Mesenchymal stem cell (in vitro differentiated cells and primary cell): ENCODE data around the gene ADGRE3.

Source experiments
- DNase-seq: peaks from one replicate; pipeline ENCODE4 v3.0.0-alpha.2; 2013
- H2AFZ ChIP-seq: one replicate; pipeline ENCODE4 v1.6.1; 2013; ENCODE audit warnings: low read depth, mild to moderate bottlenecking, control low read depth, inconsistent platforms, low read length, moderate library complexity
- H2AK5ac ChIP-seq: 2 replicates; pipeline ENCODE4 v1.6.1; 2013; ENCODE audit warnings: low read length, moderate library complexity, mild to moderate bottlenecking, inconsistent platforms; ENCODE audit not compliant: severe bottlenecking
- H2BK120ac ChIP-seq: one replicate; pipeline ENCODE4 v1.6.1; 2013; ENCODE audit warnings: low read depth, mild to moderate bottlenecking, inconsistent platforms, low read length, moderate library complexity
- H2BK12ac ChIP-seq, 2 experiments: one replicate each; pipeline ENCODE4 v1.6.1; 2013; ENCODE audit warnings: inconsistent platforms in 2 of 2, low read length in 2 of 2, mild to moderate bottlenecking in 2 of 2, moderate library complexity in 2 of 2, control low read depth in 1 of 2
- H2BK15ac ChIP-seq: one replicate; pipeline ENCODE4 v1.6.1; 2013; ENCODE audit warnings: mild to moderate bottlenecking, low read depth, inconsistent platforms; ENCODE audit not compliant: poor library complexity, severe bottlenecking
- H2BK5ac ChIP-seq: 2 replicates; pipeline ENCODE4 v1.6.1; 2013; ENCODE audit warnings: low read depth, mild to moderate bottlenecking, low read length, control low read depth, inconsistent platforms; ENCODE audit not compliant: poor library complexity, severe bottlenecking
- H3K14ac ChIP-seq, 2 experiments: one replicate each; pipeline ENCODE4 v1.6.1; 2013; ENCODE audit warnings: inconsistent platforms in 2 of 2, low read length in 2 of 2, control low read depth in 1 of 2, mild to moderate bottlenecking in 1 of 2, moderate library complexity in 1 of 2
- H3K18ac ChIP-seq, 2 experiments: one replicate each; pipeline ENCODE4 v1.6.1; 2013; ENCODE audit warnings: inconsistent platforms in 2 of 2, low read length in 2 of 2, control low read depth in 1 of 2, low read depth in 1 of 2, mild to moderate bottlenecking in 1 of 2
- H3K23ac ChIP-seq, 2 experiments: one replicate each; pipeline ENCODE4 v1.6.1; 2013; ENCODE audit warnings: inconsistent platforms in 2 of 2, low read length in 2 of 2, mild to moderate bottlenecking in 2 of 2, moderate library complexity in 2 of 2, control low read depth in 1 of 2
- H3K27ac ChIP-seq: 2 replicates; pipeline ENCODE4 v1.5.1; 2013; ENCODE audit warnings: mild to moderate bottlenecking, moderate library complexity, low read length, control low read depth, inconsistent platforms; ENCODE audit not compliant: poor library complexity, severe bottlenecking
- H3K27me3 ChIP-seq, 2 experiments: 2 replicates each; pipeline versions ENCODE4 v1.6.1 to v1.7.0; 2013; ENCODE audit warnings: low read length in 2 of 2, mild to moderate bottlenecking in 2 of 2, moderate library complexity in 2 of 2, control low read depth in 1 of 2, inconsistent platforms in 1 of 2; ENCODE audit not compliant: control insufficient read depth in 1 of 2, insufficient read depth in 1 of 2
- H3K36me3 ChIP-seq, 2 experiments: 2 replicates each; pipeline versions ENCODE4 v1.6.1 to v1.7.0; 2013; ENCODE audit warnings: low read length in 2 of 2, control low read depth in 1 of 2, inconsistent platforms in 1 of 2, low read depth in 1 of 2, mild to moderate bottlenecking in 1 of 2; ENCODE audit not compliant: insufficient read depth in 2 of 2, control insufficient read depth in 1 of 2
- H3K4ac ChIP-seq, 2 experiments: one replicate each; pipeline ENCODE4 v1.6.1; 2013; ENCODE audit warnings: inconsistent platforms in 2 of 2, low read length in 2 of 2, mild to moderate bottlenecking in 2 of 2, moderate library complexity in 2 of 2, control low read depth in 1 of 2, low read depth in 1 of 2
- H3K4me1 ChIP-seq: 2 replicates; pipeline ENCODE4 v1.6.1; 2013; ENCODE audit warnings: low read depth, low read length, control low read depth; ENCODE audit not compliant: control insufficient read depth, insufficient read depth
- H3K4me2 ChIP-seq: 2 replicates; pipeline ENCODE4 v1.6.1; 2013; ENCODE audit warnings: low read length, mild to moderate bottlenecking, inconsistent platforms; ENCODE audit not compliant: poor library complexity, severe bottlenecking
- H3K4me3 ChIP-seq, 2 experiments: 2 replicates each; pipeline versions ENCODE4 v1.5.1 to v1.7.0; 2013; ENCODE audit warnings: low read length in 2 of 2, mild to moderate bottlenecking in 2 of 2, control low read depth in 1 of 2, low read depth in 1 of 2; ENCODE audit not compliant: insufficient read depth in 1 of 2
- H3K79me1 ChIP-seq: replicated peaks from 2 replicates; pipeline ENCODE4 v1.6.1; 2013; ENCODE audit warnings: mild to moderate bottlenecking, control low read depth, low read length, inconsistent platforms; ENCODE audit not compliant: poor library complexity, severe bottlenecking
- H3K9ac ChIP-seq: 2 replicates; pipeline ENCODE4 v1.7.0; 2013; ENCODE audit warnings: mild to moderate bottlenecking, low read length, moderate library complexity
- H3K9me3 ChIP-seq: 2 replicates; pipeline ENCODE4 v1.7.0; 2013; ENCODE audit warnings: mild to moderate bottlenecking, low read length; ENCODE audit not compliant: control insufficient read depth
- H4K8ac ChIP-seq: one replicate; pipeline ENCODE4 v1.6.1; 2013; ENCODE audit warnings: inconsistent platforms, mild to moderate bottlenecking, low read length, moderate library complexity
- H4K91ac ChIP-seq: one replicate; pipeline ENCODE4 v1.6.1; 2013; ENCODE audit warnings: mild to moderate bottlenecking, low read length, inconsistent platforms
- WGBS: methylation state at CpG from one replicate; pipeline ENCODE4 v1.1.7; 2013; ENCODE audit warnings: mixed read lengths; 5-methylcytosine and 5-hydroxymethylcytosine counted together

The ADGRE3 gene

GRCh38 chr19:14648506-14648905, 26.1 kb downstream of the ADGRE3 start:
- H3K23ac ChIP-seq: no peak overlapping the region
- no peak overlapping the region for H2BK15ac ChIP-seq
- no peak overlapping the region for H2BK120ac ChIP-seq
- no peak overlapping the region for H2BK5ac ChIP-seq
- DNase-seq: no peak
- no peak overlapping the region for H3K4me3 ChIP-seq
- H3K27me3 ChIP-seq: no peaks in the 10 kb centered on the region
- no peak overlapping the region for H4K91ac ChIP-seq
- no peak overlapping the region for H3K9ac ChIP-seq
- no peak overlapping the region for H2BK12ac ChIP-seq
- 75% methylated on average over 2 of the region's 2 CpGs for WGBS
- no peak overlapping the region for H2AK5ac ChIP-seq
- no peak overlapping the region for H2AFZ ChIP-seq
- H4K8ac ChIP-seq: no peak overlapping the region
- H3K79me1 ChIP-seq: no peaks in the 10 kb centered on the region
- no peak overlapping the region for H3K27ac ChIP-seq
- H3K14ac ChIP-seq: no peak overlapping the region
- H3K4ac ChIP-seq: no peak overlapping the region
- H3K36me3 ChIP-seq: no peaks in the 10 kb centered on the region
- no peak overlapping the region for H3K4me2 ChIP-seq
- no peak overlapping the region for H3K18ac ChIP-seq
- no peaks in the 10 kb centered on the region for H3K4me1 ChIP-seq
- no peaks in the 10 kb centered on the region for H3K9me3 ChIP-seq

- H3K14ac ChIP-seq: no peak overlapping the region
- H3K36me3 ChIP-seq: no peaks in the 10 kb centered on the region
- no peak overlapping the region for H3K18ac ChIP-seq
- no peak overlapping the region for H3K4me3 ChIP-seq
- H3K9ac ChIP-seq: no peak overlapping the region
- H3K79me1 ChIP-seq: no peaks in the 10 kb centered on the region
- no peak overlapping the region for H3K23ac ChIP-seq
- H4K8ac ChIP-seq: no peak overlapping the region
- H3K9me3 ChIP-seq: peaks cover 9% of the 10 kb centered on the region
- H3K4ac ChIP-seq: no peak overlapping the region
- WGBS: no CpG with 5 or more reads among the region's 4 CpGs
- H4K91ac ChIP-seq: no peak overlapping the region
- no peak overlapping the region for H3K27ac ChIP-seq
- no peak overlapping the region for H2BK15ac ChIP-seq
- DNase-seq: no peak
- H3K4me1 ChIP-seq: no peaks in the 10 kb centered on the region
- no peak overlapping the region for H2BK120ac ChIP-seq
- no peak overlapping the region for H2AK5ac ChIP-seq
- no peak overlapping the region for H2AFZ ChIP-seq
- no peak overlapping the region for H2BK12ac ChIP-seq
- H3K27me3 ChIP-seq: no peaks in the 10 kb centered on the region
- no peak overlapping the region for H3K4me2 ChIP-seq
- no peak overlapping the region for H2BK5ac ChIP-seq
Measured at GRCh38 chr19:14639536-14640277, 34.9 kb downstream of the ADGRE3 start.

- Histone ChIP-seq H3K14ac (no peak overlapping the region), H4K91ac (no peak overlapping the region), H3K27ac (no peak overlapping the region), H3K4me2 (no peak overlapping the region), H3K9me3 (peaks cover 13% of the 10 kb centered on the region), H3K27me3 (no peaks in the 10 kb centered on the region), H3K4ac (no peak overlapping the region), H3K23ac (no peak overlapping the region), H2BK120ac (no peak overlapping the region), H3K18ac (no peak overlapping the region), H3K4me3 (no peak overlapping the region), H2AFZ (no peak overlapping the region), H2BK5ac (no peak overlapping the region), H3K79me1 (no peaks in the 10 kb centered on the region), H4K8ac (no peak overlapping the region), H2AK5ac (no peak overlapping the region), H2BK12ac (no peak overlapping the region), H3K36me3 (no peaks in the 10 kb centered on the region), H3K9ac (no peak overlapping the region), H2BK15ac (no peak overlapping the region), H3K4me1 (no peaks in the 10 kb centered on the region)
- no CpG with 5 or more reads among the region's 1 CpG for whole genome bisulfite sequencing
- peak; percentile 1 for DNase-seq
Measured at GRCh38 chr19:14632286-14632685, 42.4 kb downstream of the ADGRE3 start.

- no peak overlapping the region for H3K9ac ChIP-seq
- peaks cover 13% of the 10 kb centered on the region for H3K9me3 ChIP-seq
- H2BK15ac ChIP-seq: no peak overlapping the region
- no peaks in the 10 kb centered on the region for H3K27me3 ChIP-seq
- no peak overlapping the region for H2AK5ac ChIP-seq
- H3K18ac ChIP-seq: no peak overlapping the region
- no peak overlapping the region for H3K23ac ChIP-seq
- no peak overlapping the region for H2AFZ ChIP-seq
- no peak overlapping the region for H3K27ac ChIP-seq
- H3K4me2 ChIP-seq: no peak overlapping the region
- H3K4me1 ChIP-seq: no peaks in the 10 kb centered on the region
- no peak overlapping the region for H2BK12ac ChIP-seq
- H2BK120ac ChIP-seq: no peak overlapping the region
- no peak overlapping the region for H3K14ac ChIP-seq
- no peak overlapping the region for H3K4me3 ChIP-seq
- no peaks in the 10 kb centered on the region for H3K36me3 ChIP-seq
- H4K8ac ChIP-seq: no peak overlapping the region
- no peak overlapping the region for H3K4ac ChIP-seq
- no peak for DNase-seq
- no peak overlapping the region for H2BK5ac ChIP-seq
- no peaks in the 10 kb centered on the region for H3K79me1 ChIP-seq
- 75% methylated on average over 1 of the region's 1 CpG for WGBS
- no peak overlapping the region for H4K91ac ChIP-seq
Measured at GRCh38 chr19:14629557-14629956, 45.1 kb downstream of the ADGRE3 start.
